ENCODE measurements around the gene ASPRV1. TPM values are rescaled to one million over a fixed set of nuclear protein-coding genes. Genes with fewer than 3 reads are reported as not detected.

ASPRV1 gene
- total RNA-seq, 1 donor from 2014 or later, result 1.9 TPM

- Histone ChIP-seq H3K4me1 (peaks cover 48% of the 10 kb centered on the region), H3K36me3 (peaks cover 27% of the 10 kb centered on the region)
- intact Hi-C loops (cut with DNase I), result no loop called here
Measured at GRCh38 chr2:69932596-69932922, 28.9 kb downstream of the ASPRV1 start.

GRCh38 chr2:69931832-69932595 is 29.4 kb downstream of the ASPRV1 start:
- TF ChIP-seq, protein P1, sequence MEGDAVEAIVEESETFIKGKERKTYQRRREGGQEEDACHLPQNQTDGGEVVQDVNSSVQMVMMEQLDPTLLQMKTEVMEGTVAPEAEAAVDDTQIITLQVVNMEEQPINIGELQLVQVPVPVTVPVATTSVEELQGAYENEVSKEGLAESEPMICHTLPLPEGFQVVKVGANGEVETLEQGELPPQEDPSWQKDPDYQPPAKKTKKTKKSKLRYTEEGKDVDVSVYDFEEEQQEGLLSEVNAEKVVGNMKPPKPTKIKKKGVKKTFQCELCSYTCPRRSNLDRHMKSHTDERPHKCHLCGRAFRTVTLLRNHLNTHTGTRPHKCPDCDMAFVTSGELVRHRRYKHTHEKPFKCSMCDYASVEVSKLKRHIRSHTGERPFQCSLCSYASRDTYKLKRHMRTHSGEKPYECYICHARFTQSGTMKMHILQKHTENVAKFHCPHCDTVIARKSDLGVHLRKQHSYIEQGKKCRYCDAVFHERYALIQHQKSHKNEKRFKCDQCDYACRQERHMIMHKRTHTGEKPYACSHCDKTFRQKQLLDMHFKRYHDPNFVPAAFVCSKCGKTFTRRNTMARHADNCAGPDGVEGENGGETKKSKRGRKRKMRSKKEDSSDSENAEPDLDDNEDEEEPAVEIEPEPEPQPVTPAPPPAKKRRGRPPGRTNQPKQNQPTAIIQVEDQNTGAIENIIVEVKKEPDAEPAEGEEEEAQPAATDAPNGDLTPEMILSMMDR (IDR thresholded peaks at IDR 0.05), result no peak
- peaks cover 48% of the 10 kb centered on the region for H3K4me1 ChIP-seq
- DNase-seq, result no peak
- H3K27me3 ChIP-seq (ENCODE audit: low read depth), result no peaks in the 10 kb centered on the region
- peak overlapping the region; percentile 15 for H3K27ac ChIP-seq
- H3K4me3 ChIP-seq, result no peak overlapping the region
- intact Hi-C loops (cut with DNase I), result no loop called here
- peaks cover 21% of the 10 kb centered on the region for H3K36me3 ChIP-seq
- peak in 1 of 2 donors; percentile 9 for ATAC-seq
- no peaks in the 10 kb centered on the region for H3K9me3 ChIP-seq

More at GRCh38 chr2:69932596-69932922, 28.9 kb downstream of the ASPRV1 start:
- ATAC-seq (no peak), DNase-seq (no peak)
- Histone ChIP-seq H3K27me3 (ENCODE audit: low read depth) (no peaks in the 10 kb centered on the region), H3K27ac (peak overlapping the region; percentile 39), H3K4me3 (no peak overlapping the region), H3K9me3 (no peaks in the 10 kb centered on the region)
- TF ChIP-seq, protein P1 (IDR thresholded peaks at IDR 0.05), result no peak

DNA sequence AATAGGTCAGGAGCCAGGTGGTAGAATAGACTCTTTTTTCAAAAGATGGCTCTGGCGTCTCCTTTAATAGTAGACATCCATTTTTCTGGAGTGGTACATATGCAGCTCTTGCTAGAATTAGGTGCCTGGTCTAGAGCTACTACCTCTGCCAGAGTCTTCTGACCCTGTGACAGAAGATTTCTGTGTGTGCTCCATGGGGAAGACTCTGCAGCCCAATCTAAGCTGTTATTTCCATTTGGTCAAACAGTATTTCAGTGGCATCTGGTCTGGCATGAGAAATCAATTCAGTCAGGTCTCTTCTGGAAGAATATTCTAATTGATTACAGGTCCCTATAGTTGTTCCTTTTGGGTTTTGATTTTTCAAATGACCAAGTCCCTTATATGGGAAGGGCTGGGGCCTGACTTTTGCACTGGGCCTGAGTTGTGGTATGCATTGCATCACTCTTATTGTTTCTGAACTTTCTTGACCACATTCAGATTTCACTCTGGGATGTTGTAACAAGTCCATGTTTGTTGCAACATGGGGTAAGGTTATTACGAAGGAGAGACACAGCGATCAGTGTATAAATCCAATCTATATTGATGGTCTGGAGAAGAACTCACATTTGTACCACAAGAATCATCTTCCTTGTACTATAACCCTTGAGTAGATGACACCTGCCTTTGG is 34.4 kb downstream of the ASPRV1 start:
- H3K27ac ChIP-seq, result no peak overlapping the region
- no peak overlapping the region for H3K4me3 ChIP-seq
- H3K27me3 ChIP-seq (ENCODE audit: low read depth), result no peaks in the 10 kb centered on the region
- intact Hi-C loops (cut with DNase I), result no loop called here
- peaks cover 14% of the 10 kb centered on the region for H3K4me1 ChIP-seq
- TF ChIP-seq, protein P1 (IDR thresholded peaks at IDR 0.05), result no peak
- ATAC-seq (peak; percentile 46 to 68), DNase-seq (no peak)
- H3K9me3 ChIP-seq, result no peaks in the 10 kb centered on the region
- peaks cover 20% of the 10 kb centered on the region for H3K36me3 ChIP-seq

DNA sequence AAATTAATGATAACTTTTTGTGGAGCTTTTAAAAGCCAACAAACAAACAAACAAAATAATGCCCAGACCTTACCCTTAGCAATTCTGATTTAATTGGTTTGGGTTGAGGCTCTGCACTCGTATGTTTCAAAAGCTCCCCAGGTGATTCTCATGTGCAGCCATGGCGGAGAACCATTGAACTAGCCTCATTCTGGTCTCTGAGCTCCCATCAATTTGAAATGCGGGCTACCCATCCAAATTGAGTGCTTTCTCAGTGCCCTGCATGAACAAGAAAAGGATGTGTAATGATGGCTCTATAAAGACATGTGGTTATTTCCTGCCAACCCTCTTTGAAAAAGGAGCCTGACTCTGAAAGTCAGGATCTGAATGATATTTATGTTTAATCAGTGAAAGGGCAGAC is 38.3 kb downstream of the ASPRV1 start:
- Histone ChIP-seq H3K36me3 (peaks cover 42% of the 10 kb centered on the region), H3K4me3 (no peak overlapping the region), H3K9me3 (no peaks in the 10 kb centered on the region), H3K27me3 (ENCODE audit: low read depth) (no peaks in the 10 kb centered on the region), H3K27ac (no peak overlapping the region), H3K4me1 (peaks cover 6% of the 10 kb centered on the region)
- intact Hi-C loops (cut with DNase I), result no loop called here
- ATAC-seq (no peak), DNase-seq (no peak)
- TF ChIP-seq, protein P1 (IDR thresholded peaks at IDR 0.05), result no peak

DNA sequence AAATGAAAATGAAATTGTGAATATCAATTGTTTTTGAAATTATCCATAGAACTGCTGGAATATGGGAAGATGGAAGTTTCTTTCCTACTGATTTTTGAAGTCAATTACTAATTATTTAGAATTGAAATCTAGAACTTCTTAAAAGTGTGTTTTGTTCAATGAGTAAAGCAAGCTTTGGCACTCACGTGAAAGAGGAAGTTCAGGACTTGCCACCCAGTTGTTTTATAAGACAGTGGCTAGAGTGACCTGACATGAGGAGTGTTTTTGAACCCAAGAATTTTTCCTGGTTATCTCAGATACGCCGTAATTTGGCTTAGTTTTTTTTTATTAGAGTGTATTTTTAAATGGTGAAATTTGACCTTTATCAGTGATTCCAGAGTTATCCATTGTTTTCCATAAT is 43.0 kb downstream of the ASPRV1 start:
- Histone ChIP-seq H3K9me3 (no peaks in the 10 kb centered on the region), H3K4me3 (no peak overlapping the region), H3K4me1 (peaks cover 34% of the 10 kb centered on the region), H3K27ac (peak overlapping the region; percentile 56), H3K27me3 (ENCODE audit: low read depth) (no peaks in the 10 kb centered on the region), H3K36me3 (peaks cover 48% of the 10 kb centered on the region)
- intact Hi-C loops (cut with DNase I), result loop anchor here (10.0 kb wide), 1 partner anchor 226 kb away; no protein-coding TSS in a partner anchor
- DNase-seq, result no peak
- ATAC-seq, result no peak
- TF ChIP-seq, protein P1 (IDR thresholded peaks at IDR 0.05), result no peak

All from lower lobe of right lung (tissue), 2 donors.